ENCODE measurements around the gene CENPO.

- TF ChIP-seq POLR2AphosphoS5 (IDR thresholded peaks at IDR 0.05; ENCODE audit: low read depth, low read length), result no peak
- no peak for TF ChIP-seq TAF1 (IDR thresholded peaks at IDR 0.05; ENCODE audit: borderline replicate concordance, insufficient read depth, low read length)
- TF ChIP-seq SIN3A (IDR thresholded peaks at IDR 0.05; ENCODE audit: borderline replicate concordance, insufficient read depth, low read length), result no peak
These were observed 66.9 kb downstream of the CENPO start for GRCh38 chr2:24859968-24860600.
